GM21447 (cell line): ENCODE measurements around the gene FAM13C.
"Not testable (repeated sequence)": the region's sequence is repeated elsewhere in the genome, so short reads cannot be mapped to it uniquely, and the experiment has no call there.

Source experiments
- ATAC-seq: cut with Tn5 transposase; IDR thresholded peaks from one replicate; pipeline ENCODE4 v1.9.1; 2021; ENCODE audit not compliant: unreplicated experiment

Gene FAM13C

GRCh38 chr10:59279991-59280505, 82.3 kb downstream of the FAM13C start:
- no peak for ATAC-seq

DNA sequence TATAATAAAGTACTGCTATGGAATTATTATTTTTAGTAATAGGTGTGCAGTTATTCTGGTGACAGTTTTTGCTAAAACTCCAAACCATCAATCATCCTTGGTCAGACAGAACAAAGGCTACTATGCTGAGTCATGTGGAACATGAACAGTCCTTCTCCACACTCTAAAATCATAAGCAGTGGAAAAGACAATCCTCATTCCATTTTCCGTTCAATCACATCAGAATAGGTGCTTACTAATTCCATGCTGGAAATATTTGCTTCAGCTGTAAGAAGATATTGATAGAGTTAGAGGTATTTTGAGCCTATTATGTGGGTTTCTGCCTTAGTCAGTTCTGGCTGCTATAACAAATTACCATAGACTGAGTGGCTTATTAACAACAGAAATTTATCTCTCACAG, 82.9 kb downstream of the FAM13C start:
- no peak for ATAC-seq

GRCh38 chr10:59276919-59277318, 85.4 kb downstream of the FAM13C start:
- no peak for ATAC-seq

GRCh38 chr10:59276133-59276532, 86.2 kb downstream of the FAM13C start:
- no peak for ATAC-seq

DNA sequence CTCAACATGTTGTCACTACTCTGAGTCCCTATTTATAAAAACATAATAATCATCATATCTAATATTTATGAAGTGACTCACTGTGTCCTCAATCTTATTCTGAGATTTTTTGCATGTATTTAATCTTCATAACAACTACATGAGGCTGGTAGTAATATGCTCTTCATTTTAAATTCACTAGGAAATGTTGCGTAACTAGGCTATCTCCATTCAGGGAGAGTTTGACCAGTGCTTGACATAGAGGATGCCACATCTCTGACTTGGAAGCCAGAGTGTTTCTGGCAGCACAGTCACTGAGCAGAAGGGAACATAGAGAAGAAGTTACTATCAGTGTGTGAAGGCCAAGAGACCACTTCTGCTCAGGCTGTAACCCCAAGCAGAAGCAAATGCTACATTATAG, 88.9 kb downstream of the FAM13C start:
- ATAC-seq: no peak

DNA sequence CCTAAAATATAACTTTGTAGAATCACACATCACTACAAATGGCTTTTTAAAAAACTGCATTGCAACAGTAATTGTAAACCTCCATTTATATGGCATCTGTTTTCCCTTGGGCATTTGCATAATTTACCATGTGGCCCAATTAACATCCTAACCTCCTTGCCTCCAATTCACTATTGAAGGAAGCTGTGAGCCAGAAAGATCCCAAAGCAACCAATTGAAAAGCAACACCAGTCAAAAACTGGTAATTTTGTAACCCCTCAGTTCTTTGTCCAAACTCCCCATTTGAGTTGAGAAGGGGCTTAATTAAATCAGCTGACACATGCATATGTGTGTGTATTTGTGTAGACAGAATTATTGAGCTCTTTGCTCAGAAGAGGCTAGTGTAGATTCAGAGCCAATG, 90.3 kb downstream of the FAM13C start:
- no peak for ATAC-seq

- no peak for ATAC-seq
Measured at GRCh38 chr10:59271160-59271559, 91.2 kb downstream of the FAM13C start.

- no peak for ATAC-seq
Measured at GRCh38 chr10:59270492-59270891, 91.9 kb downstream of the FAM13C start.

GRCh38 chr10:59269651-59270050, 92.7 kb downstream of the FAM13C start:
- no peak for ATAC-seq

- no peak for ATAC-seq
Measured at GRCh38 chr10:59268460-59268859, 93.9 kb downstream of the FAM13C start.

- no peak for ATAC-seq
Measured at GRCh38 chr10:59266321-59266720, 96.0 kb downstream of the FAM13C start.

DNA sequence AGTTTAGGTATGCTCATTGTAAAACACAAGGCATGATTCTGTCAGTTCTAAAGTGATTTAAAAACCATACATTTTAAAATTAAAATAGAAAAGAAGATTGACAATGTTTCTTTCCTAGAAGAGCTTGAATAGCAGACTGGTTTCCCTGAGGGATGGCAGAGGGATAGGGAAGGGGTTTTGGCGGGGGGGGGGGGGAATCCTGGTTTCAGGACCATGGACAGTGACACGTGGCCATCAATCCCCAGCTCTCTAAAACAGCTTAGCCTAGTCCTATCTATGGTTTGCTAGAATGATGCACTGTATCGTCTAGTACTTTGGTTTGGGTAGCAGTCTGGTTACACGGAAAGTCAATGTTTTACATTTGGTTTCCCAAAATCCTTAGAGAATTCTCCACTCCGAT, 97.2 kb downstream of the FAM13C start:
- no peak for ATAC-seq

DNA sequence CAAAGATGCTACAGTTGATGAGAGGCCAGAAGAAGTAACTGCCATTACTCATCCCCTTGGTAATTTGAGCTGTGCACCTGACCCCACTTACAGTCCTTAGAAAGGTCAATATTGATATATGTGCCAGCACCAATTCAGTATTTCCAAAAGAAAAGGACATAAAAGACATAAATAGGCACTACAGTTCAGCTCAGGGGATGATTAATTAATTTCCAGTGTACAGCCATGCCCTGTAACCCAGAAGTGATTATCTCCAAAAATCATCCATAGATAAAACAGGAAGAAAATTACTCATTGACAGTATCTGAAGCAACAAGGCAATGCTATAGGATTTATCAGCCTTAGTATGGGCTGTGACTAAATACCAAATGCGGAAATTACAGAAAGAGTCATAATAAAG, 103.5 kb downstream of the FAM13C start:
- no peak for ATAC-seq

- ATAC-seq: no peak
Measured at GRCh38 chr10:59257224-59257623, 105.1 kb downstream of the FAM13C start.

DNA sequence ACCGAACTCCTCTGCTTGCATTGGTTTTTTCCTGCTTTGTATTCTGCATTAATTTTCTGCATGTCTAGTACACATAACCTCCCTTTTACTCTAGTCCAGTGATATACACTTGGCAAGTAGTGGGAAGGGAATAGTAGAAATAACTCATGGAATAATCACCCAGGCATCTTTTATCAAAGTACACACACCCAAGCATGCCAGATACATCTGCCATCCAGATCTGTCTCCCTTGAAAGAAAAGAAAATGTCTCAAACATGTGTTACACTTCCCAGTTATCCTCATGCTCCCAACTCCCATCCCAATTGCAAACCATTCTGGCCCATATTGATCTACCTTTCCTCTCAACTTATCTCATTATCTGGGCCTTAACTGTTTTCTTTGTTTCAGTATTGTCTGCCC, 106.9 kb downstream of the FAM13C start:
- ATAC-seq: no peak

GRCh38 chr10:59252491-59252890, 109.9 kb downstream of the FAM13C start:
- ATAC-seq: no peak

GRCh38 chr10:59245686-59246085, 116.7 kb downstream of the FAM13C start:
- no peak for ATAC-seq

GRCh38 chr10:59244871-59245270, 117.5 kb downstream of the FAM13C start:
- no peak for ATAC-seq

GRCh38 chr10:59243611-59244195, 118.6 kb downstream of the FAM13C start:
- ATAC-seq: no peak

GRCh38 chr10:59242991-59243390, 119.4 kb downstream of the FAM13C start:
- no peak for ATAC-seq

GRCh38 chr10:59242057-59242456, 120.3 kb downstream of the FAM13C start:
- ATAC-seq: no peak

DNA sequence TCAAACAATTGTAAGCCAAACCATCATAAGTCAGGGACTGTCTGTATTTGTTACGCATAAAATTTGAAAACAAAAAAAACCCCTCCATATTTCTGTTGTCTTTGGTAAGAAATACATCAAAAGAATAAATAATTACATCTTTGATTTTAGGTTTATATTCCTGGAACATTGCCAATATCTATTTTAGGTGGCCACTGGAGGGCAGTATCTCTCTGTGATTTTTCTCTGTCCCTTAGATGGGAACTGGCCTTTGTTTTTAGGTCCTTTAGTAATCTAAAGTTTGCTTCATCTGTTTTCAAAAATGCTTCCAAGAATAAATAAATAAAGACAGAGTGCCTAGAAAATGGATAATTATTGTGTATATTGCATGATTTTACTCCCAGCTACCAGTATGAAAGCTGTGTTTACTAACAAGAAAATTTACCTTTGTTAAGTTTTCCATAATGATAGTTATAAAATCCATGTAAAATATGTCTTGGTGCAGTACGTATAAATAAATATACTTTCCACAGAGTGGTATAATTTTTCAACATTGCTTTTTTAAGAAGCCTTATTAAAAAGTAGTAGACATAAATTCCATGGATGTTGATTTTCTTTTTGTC, 121.7 kb downstream of the FAM13C start:
- ATAC-seq: no peak

DNA sequence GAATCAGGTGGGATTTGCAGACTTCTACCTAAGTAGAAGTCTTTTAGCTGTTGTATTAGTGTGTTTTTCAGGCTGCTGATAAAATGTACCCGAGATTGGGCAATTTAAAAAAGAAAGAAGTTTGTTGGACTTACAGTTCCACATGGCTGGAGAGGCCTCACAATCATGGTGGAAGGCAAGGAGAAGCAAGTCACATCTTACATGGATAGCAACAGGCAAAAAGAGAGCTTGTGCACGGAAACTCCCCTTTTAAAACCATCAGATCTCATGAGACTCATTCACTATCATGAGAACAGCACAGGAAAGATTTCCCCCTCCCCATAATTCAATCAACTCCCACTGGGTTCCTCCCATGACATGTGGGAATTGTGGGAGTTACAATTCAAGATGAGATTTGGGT, 123.2 kb downstream of the FAM13C start:
- ATAC-seq: not testable (repeated sequence)
